Inflammatory macrophage treated with lipopolysaccharide for 4 hours (primary cell): Measurements from ENCODE around the gene FFAR1.

ENCODE experiments used
- DNase-seq: peaks from one replicate; pipeline ENCODE4 v3.0.0-alpha.2; 2020

The FFAR1 gene

DNA sequence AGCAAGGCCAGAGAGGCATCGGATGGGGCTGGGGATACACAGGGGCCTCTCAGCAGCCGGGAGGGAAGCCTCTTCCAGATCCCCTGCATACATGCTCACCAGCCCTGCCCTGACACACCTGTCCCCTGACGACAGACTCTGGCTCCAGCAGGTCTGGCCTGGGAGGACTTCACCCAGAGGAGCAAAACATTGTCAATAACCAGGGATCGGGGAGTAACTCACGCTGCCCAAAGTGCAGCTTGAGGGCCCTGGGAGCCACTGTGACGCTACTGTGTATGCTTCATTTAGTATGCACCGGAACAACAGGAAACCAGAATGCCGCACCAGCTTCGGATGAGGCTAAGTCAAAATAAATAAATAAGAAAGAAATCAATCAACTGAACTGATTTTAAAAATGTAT lies 31.1 kb upstream of the FFAR1 start:
- no peak for DNase-seq

DNA sequence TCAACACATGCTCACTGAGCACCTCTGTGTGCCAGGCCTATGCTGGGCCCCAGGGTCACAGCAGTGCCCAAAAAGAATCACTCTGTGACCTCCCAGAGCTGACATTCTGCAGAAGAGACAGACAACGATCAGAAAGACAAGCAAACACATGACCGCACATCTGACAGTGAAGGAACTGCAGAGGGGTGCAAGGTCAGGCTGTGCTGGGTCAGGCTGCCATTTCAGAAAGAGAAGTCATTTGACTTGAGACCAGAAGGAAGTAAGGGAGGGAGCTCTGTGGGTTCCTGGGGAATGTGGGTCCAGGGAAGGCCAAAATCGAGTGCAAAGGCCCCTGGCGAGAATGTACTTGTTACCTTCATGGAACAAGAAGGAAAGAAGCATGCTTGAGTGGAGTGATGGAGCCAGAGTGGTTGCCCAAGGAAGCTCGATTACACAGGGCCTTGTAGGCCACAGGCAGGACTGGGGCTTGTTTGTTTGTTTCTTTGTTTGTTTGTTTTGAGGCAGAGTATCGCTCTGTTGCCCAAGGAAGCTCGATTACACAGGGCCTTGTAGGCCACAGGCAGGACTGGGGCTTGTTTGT lies 30.1 kb upstream of the FFAR1 start:
- DNase-seq, result peak; percentile 64

DNA sequence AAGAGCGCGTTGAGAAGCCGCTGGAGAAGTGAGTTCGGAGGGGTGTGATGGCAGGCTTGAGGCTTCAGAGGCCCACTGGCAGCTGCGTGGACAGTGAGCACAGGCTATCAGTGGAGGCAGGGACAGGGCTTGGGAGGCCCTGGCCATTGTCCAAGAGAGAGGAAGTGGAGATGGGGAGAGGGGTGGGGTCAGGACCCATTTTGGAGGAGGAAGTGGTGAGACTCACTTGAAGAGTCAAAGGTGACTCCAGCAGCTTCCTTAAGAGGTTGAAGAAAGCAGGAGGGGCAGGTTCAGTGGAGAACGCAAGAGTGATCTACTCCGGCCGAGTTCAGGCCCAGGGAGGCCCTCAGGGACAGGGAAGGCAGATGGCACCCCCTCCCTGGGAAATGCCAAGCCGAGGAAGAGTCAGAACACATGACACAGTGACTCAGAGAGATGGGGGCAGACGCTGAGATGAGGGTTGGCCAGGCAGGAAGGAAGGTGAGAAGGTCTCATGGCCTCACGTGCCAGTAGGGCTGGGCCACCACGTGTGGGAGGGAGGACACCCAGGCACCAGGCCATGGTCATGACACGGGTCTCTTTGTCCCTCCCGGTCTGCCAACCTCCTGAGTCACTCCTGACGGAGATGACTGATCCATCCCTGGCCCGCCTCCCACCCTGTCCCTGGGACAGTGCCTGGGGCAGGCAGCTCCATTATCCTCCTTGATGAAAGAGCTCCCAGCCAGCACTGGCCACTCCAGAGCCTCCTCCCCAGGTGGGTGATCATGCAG lies 28.8 kb upstream of the FFAR1 start:
- DNase-seq, result peak; percentile 97

DNA sequence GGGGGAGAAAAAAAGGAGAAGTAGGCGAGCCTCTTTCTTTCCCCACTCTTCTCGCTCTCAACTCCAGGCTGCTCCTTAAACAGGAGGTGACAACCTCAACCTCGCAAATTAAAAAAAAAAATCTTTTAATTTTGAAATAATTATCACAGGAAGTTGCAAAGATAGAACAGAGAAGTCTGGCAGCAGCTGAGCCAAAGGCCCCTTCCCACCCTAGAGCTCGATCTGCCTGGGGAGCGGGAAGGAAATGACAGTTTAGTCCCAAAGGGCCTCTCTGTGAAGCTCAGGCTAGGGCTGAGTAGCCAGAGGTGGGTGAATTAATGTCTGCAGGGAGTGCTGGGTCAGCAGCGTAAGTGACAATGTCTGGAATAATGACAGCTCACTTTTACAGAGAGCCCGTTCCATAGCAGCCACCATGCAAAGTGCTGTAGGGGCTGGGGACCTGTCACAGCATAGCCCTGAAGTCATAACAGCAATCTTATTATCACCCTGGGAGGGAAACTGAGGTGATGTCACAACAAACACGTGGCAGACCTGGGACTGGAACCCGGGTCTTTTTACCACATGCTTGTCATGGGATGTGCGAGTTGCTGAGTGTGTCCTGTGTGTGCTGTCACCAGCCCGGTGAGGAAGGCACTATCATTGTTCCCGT lies 27.5 kb upstream of the FFAR1 start:
- DNase-seq, result peak; percentile 69

GRCh38 chr19:35321291-35321690 lies 26.4 kb upstream of the FFAR1 start:
- DNase-seq, result no peak

DNA sequence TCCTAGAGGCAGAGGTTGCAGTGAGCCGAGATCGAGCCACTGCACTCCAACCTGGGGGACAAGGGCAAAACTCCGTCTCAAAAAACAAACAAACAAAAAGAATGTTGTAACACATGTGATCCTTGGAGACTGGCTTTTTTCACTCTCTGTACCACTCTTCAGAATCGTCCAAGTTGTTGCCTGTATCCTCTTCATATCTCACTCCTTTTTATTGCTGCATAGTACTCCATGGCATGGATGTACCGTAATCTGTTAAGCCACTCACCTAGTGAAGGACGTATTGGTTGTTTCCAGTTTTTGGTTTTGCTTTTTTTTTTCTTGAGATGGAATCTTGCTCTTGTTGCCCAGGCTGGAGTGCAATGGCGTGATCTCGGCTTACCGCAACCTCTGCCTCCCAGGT lies 25.7 kb upstream of the FFAR1 start:
- DNase-seq, result no peak

- DNase-seq, result peak; percentile 7
These were observed 20.1 kb upstream of the FFAR1 start for GRCh38 chr19:35327642-35328041.

GRCh38 chr19:35328851-35329285 lies 18.8 kb upstream of the FFAR1 start, which contains the start of gene CD22:
TSS of gene CD22 (plus strand) at chr19:35329187. CDS start at chr19:35332041, 2,854 bp downstream.
- DNase-seq, result peak; percentile 34

DNA sequence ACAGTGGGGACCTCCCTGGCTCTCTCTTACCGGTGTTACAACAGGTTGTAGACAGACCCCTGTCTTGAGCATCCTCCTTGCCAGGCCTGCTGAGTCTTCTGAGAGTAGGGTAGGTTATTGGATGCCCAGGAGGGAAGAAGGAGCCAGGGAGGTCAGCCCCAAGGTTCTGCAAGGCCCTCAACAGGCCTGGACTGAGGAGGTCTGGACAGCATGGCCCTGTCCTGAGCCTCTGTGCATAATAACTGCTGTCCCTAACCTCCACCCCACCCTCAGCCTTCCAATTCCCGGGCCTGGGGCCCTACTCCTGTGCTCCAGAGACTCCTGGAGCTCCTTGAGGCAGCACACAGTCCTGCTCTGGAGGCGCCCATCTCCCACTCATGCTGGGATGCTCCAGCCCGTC lies 18.4 kb upstream of the FFAR1 start:
- DNase-seq, result no peak

- DNase-seq, result no peak
These were observed 17.2 kb upstream of the FFAR1 start for GRCh38 chr19:35330475-35330874.

- no peak for DNase-seq
These were observed 16.0 kb upstream of the FFAR1 start for GRCh38 chr19:35331551-35332214.

DNA sequence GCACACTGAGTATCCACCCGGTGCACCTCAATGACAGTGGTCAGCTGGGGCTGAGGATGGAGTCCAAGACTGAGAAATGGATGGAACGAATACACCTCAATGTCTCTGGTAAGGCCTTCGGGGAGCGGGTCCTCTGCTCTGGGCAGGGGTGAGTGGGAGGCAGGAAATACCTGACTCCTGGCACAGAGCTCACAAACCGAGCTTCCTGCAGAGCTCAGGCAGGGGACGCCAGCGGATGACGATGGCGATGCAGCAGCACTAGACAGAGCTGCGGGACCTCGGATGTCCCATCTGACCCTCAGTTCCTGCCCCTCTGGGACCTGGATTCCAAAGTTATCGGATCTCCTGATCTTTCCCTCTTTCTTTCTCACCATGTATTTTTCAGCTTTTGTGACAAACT lies 14.9 kb upstream of the FFAR1 start:
- DNase-seq, result no peak

DNA sequence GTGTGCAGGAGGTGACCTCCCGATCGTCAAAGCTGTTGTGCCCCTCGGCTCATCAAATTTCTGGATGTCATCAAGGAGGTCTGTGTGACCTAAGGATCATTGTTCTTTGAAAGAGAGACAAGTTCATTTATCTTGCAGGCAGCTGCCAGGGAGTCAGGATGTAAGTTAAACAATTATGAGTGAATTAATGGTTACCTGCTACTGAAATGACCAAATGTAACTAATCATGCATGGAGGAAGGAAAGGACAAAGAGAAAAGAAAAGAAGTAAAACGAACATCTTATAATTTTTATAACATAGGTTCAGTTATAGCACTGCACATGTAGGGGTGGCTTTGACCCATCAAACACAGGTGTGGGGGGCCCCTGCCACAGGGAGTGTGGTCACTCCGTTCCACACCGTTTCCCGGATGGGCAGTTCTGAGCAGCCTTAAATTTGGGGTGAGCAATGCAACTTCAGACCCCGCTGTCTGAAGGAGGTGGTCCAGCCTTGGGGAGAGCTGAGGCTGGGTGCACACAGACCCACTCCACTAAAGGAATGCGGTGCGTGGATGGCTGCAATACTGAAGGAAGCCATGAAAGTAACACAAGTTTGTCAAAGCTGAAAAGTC lies 13.5 kb upstream of the FFAR1 start:
- no peak for DNase-seq

- no peak for DNase-seq
These were observed 11.3 kb upstream of the FFAR1 start for GRCh38 chr19:35336166-35336955.

DNA sequence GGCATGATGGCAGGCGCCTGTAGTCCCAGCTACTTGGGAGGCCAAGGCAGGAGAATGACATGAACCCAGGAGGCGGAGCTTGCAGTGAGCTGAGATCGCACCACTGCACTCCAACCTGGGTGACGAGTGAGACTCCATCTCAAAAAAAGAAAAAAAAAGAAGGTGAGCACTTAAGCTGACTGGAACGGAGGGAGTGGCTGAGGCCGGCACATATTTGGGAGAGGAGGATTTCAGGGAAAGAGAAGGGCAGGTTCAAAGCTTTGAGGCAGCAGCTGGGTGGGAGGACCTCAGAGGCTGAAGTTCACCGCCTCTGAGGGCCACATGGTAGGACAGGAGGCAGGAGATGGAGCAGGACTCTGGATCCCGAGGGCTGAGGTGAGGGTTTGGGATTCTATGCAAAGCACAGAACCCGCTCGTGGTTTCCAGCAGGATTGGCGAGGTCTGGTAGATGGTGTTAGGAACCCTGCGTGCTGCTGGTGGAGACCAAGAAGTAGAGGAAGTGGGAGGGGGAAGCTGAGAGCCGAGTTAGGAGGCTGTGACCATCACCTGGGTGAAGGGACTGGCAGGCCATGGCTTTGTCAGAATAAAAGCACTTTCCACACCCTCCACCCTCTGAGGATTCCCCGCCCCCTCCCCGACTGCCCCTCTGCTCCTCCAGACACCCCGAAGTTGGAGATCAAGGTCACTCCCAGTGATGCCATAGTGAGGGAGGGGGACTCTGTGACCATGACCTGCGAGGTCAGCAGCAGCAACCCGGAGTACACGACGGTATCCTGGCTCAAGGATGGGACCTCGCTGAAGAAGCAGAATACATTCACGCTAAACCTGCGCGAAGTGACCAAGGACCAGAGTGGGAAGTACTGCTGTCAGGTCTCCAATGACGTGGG lies 10.4 kb upstream of the FFAR1 start:
- no peak for DNase-seq

- no peak for DNase-seq
These were observed 9.8 kb upstream of the FFAR1 start for GRCh38 chr19:35337984-35338296.

GRCh38 chr19:35340431-35340830 lies 7.3 kb upstream of the FFAR1 start:
- no peak for DNase-seq

DNA sequence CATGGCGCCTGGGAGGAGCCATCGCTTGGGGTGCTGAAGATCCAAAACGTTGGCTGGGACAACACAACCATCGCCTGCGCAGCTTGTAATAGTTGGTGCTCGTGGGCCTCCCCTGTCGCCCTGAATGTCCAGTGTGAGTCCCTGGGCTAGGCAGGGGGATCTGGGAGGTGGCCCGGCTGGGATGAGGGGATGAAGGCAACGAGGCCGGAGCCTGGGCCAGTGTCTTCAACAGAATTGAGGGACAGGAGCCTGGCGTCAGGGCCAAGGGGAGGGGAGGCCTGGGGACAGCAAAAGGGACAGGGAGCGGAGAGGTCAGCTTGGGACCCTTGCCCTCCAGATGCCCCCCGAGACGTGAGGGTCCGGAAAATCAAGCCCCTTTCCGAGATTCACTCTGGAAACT lies 6.7 kb upstream of the FFAR1 start:
- no peak for DNase-seq

- no peak for DNase-seq
These were observed 6.0 kb upstream of the FFAR1 start for GRCh38 chr19:35341565-35342225.

DNA sequence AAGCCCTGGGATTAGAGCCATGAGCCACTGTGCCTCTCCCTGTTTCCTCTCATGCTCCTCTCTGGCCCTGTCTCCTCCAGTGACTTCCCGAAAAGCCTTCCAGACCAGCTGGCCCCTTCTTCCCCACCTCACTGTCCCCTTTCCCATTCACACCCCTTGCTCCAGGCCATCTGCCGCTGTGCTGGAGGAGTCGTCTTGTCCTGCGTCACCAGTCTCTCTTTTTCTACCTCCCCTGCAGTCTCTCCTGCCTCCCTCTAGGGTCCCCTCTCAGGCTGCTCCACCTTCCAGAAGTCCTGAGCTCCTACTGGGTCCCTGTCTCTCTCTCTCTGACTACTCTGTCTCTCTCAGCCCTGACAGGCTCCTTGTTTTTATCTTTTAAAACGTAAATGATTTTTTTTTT lies 5.3 kb upstream of the FFAR1 start:
- no peak for DNase-seq

GRCh38 chr19:35344511-35345031 lies 3.1 kb upstream of the FFAR1 start:
- DNase-seq, result no peak
